K562 (cell line): ENCODE measurements around the gene TREH. TPM values are rescaled to one million over a fixed set of nuclear protein-coding genes. Genes with fewer than 3 reads are reported as not detected.

Experiments used
- CBX2 ChIP-seq: fragments of 200-600 bp; sonication (generic); IDR thresholded peaks from one replicate; pipeline ENCODE4 v1.6.1; 2012; ENCODE audit warnings: mild to moderate bottlenecking, low read length, inconsistent platforms; ENCODE audit not compliant: insufficient read depth, poor library complexity, severe bottlenecking
- DACH1 ChIP-seq: fragments of 450-650 bp; IDR thresholded peaks from 2 replicates; pipeline ENCODE4 v1.6.1; 2018; ENCODE audit not compliant: partially characterized antibody
- FOXK1 ChIP-seq: sonication (generic); formaldehyde crosslinking; IDR thresholded peaks from 2 replicates; pipeline ENCODE4 v1.8.0; 2022; ENCODE audit warnings: missing genetic modification reagents, mild to moderate bottlenecking, borderline replicate concordance
- MTA3 ChIP-seq: fragments of 450-650 bp; formaldehyde crosslinking; IDR thresholded peaks from 2 replicates; pipeline ENCODE4 v1.6.1; 2017; ENCODE audit warnings: mild to moderate bottlenecking, borderline replicate concordance
- NCOA1 ChIP-seq: fragments of 450-650 bp; IDR thresholded peaks from 2 replicates; pipeline ENCODE4 v1.6.1; 2016; ENCODE audit warnings: low read depth
- NFIC ChIP-seq: fragments of 450-650 bp; IDR thresholded peaks from 2 replicates; pipeline ENCODE4 v1.6.1; 2017; ENCODE audit warnings: mild to moderate bottlenecking, inconsistent platforms
- PHF8 ChIP-seq: fragments of 200-600 bp; sonication (generic); IDR thresholded peaks from 2 replicates; pipeline ENCODE4 v1.6.1; 2012; ENCODE audit warnings: mixed run types, mild to moderate bottlenecking, inconsistent platforms, low read length, moderate library complexity, borderline replicate concordance
- POLR2A ChIP-seq: fragments of 450-650 bp; conservative IDR thresholded peaks from 2 replicates; pipeline ENCODE4 v1.6.1; 2016
- PPARD ChIP-seq: fragments of 250-450 bp; sonication (Bioruptor Pico); IDR thresholded peaks from 2 replicates; pipeline ENCODE4 v1.8.0; 2022; ENCODE audit warnings: inconsistent platforms, mild to moderate bottlenecking, moderate library complexity
- PRMT5 ChIP-seq: sonication (generic); formaldehyde crosslinking; IDR thresholded peaks from 2 replicates; pipeline ENCODE4 v1.5.0; 2020; ENCODE audit warnings: missing genetic modification reagents
- SIX5 ChIP-seq, 2 experiments: IDR thresholded peaks; 2 replicates each; pipeline ENCODE4 v1.6.1; 2011; ENCODE audit warnings: low read length in 2 of 2, borderline replicate concordance in 1 of 2, low read depth in 1 of 2, mild to moderate bottlenecking in 1 of 2, moderate library complexity in 1 of 2; ENCODE audit not compliant: insufficient read depth in 1 of 2
- ZNF740 ChIP-seq, 3 experiments: fragments of 200-800 bp in 1 of 3; sonication (Bioruptor generic) in 1 of 3; sonication (generic) in 1 of 3; formaldehyde crosslinking in 1 of 3; IDR thresholded peaks; 2 replicates each; pipeline versions ENCODE4 v1.6.1 to v1.8.0; 2016 to 2022; ENCODE audit warnings: mild to moderate bottlenecking in 2 of 3, missing compliant biosample characterization in 2 of 3, missing genetic modification characterization in 2 of 3, missing genetic modification reagents in 1 of 3
- ZSCAN29 ChIP-seq: fragments of 450-650 bp; IDR thresholded peaks from 2 replicates; pipeline ENCODE4 v1.6.1; 2017
- polyA plus RNA-seq, 8 experiments: library from polyadenylated mRNA; depleted of rRNA in 4 of 8; stranded (reverse) in 5 of 8; unstranded in 3 of 8; fragments of >200 nt; fragmentation: Nextera tagmentation in 2 of 8; fragmentation: Illumina TruSeq in 1 of 8; extraction: Ambion mirVana in 2 of 8; extraction: Trizol in 1 of 8; gene quantifications; 2 replicates each; pipeline versions ENCODE4 v1.2.1 to v1.2.3, GENCODE V29; 2011 to 2014; ENCODE audit warnings: inconsistent platforms in 1 of 8, missing spikeins in 1 of 8
- total RNA-seq, 7 experiments: library from RNA; depleted of rRNA in 6 of 7; stranded (reverse); fragments of >200 nt in 6 of 7; fragmentation: Illumina TruSeq in 2 of 7; extraction: Trizol in 2 of 7; gene quantifications; 2 replicates each; pipeline versions ENCODE4 v1.2.1 to v1.2.3, GENCODE V29; 2011 to 2021; ENCODE audit warnings: low replicate concordance in 1 of 7

Gene TREH
- total and polyA plus RNA-seq, 9 of the 15 experiments (the other 6 are each of a cell fraction or from before 2014, with no cell fraction given), result 0.09 to 0.20 (median 0.11) TPM; not detected in 6

DNA sequence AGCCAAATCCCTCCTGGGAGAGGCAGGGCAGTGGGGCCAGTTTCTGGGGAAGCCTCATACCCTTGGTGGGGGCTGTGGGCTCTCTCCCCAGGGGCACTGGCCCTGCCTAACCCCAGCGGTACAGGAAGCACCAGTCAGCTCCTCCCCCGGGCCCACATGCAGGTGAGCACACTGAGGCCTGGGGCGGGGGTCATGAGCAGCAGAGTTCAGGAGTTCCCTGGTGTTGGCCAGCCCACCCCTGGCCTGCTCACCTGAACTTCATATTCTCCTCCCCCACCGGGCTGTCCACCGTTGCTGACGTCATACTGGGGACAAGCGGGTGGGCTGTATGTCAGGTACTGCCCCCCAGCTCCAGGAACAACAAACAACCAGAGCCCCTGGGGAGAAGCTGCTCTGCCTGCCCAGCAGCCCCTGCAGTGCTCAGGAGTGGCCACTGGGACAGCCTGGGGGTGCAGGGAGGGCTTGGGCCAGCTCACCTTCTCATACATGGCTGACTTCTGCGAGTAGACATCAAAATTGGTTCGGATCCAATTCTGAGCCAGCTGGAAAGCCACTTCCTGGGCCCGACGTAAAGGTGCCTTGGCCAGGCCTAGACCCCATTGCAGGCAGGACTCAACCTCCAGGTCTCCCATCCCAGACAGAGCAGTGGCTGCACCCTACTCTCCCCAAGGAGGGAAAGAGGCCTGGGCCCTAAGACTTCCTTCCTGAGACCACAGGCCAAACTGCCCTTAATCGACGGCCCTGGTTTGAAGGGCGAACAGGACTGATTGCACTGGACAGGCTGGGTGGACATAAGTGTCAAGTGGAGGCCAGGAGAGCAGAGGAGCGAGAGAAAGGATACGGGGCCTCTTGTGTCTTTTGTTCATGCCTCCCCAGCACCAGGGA lies 20.8 kb downstream of the TREH start (continued):
- TF ChIP-seq SIX5 (IDR thresholded peaks at IDR 0.05; ENCODE audit: borderline replicate concordance in 1 of 2, insufficient read depth in 1 of 2, low read depth in 1 of 2, low read length in 2 of 2), result no peak
- TF ChIP-seq POLR2A, result peak; percentile 17; the same call in 1 of the 2 replicates
- TF ChIP-seq NFIC, result peak; percentile 13; the same call in 1 of the 2 replicates
- no peak for TF ChIP-seq PRMT5 (CRISPR knock-in tag)
- no peak for TF ChIP-seq PHF8
- no peak for TF ChIP-seq ZSCAN29
- TF ChIP-seq ZNF740 (CRISPR knock-in tag; IDR thresholded peaks at IDR 0.05), result peak; percentile 79; the same call in 1 of the 2 replicates
- no peak for TF ChIP-seq ZNF740 (tag; IDR thresholded peaks at IDR 0.05)
- no peak for TF ChIP-seq PPARD
- TF ChIP-seq NCOA1, result no peak
- no peak for TF ChIP-seq DACH1
- no peak for TF ChIP-seq FOXK1 (CRISPR knock-in tag)
- no peak for TF ChIP-seq MTA3
- no peak for TF ChIP-seq CBX2
